Loucy (cell line): ENCODE measurements around the gene RET.

ENCODE experiments used
- H2AFZ ChIP-seq: fragments of 200-600 bp; sonication (generic); 2 replicates; pipeline ENCODE4 v1.6.0; 2016; ENCODE audit warnings: antibody characterized with exemption, mild to moderate bottlenecking, low read length, moderate library complexity
- H3F3A ChIP-seq: fragments of 200-600 bp; 2 replicates; pipeline ENCODE4 v1.6.0; 2016; ENCODE audit warnings: antibody characterized with exemption, low read depth, mild to moderate bottlenecking
- H3K27me3 ChIP-seq: fragments of 200-600 bp; sonication (generic); 2 replicates; pipeline ENCODE4 v1.6.1; 2014; ENCODE audit warnings: low read length, mild to moderate bottlenecking; ENCODE audit not compliant: insufficient read depth, poor library complexity, severe bottlenecking
- H3K36me3 ChIP-seq: fragments of 200-600 bp; sonication (generic); 2 replicates; pipeline ENCODE4 v1.6.1; 2016; ENCODE audit warnings: low read length; ENCODE audit not compliant: insufficient read depth
- H3K4me1 ChIP-seq: fragments of 200-600 bp; sonication (generic); 2 replicates; pipeline ENCODE4 v1.5.1; 2014; ENCODE audit warnings: low read length, mild to moderate bottlenecking; ENCODE audit not compliant: insufficient read depth, poor library complexity, severe bottlenecking
- H3K4me2 ChIP-seq: fragments of 200-600 bp; sonication (generic); 2 replicates; pipeline ENCODE4 v1.6.0; 2014; ENCODE audit warnings: antibody characterized with exemption, low read length, low read depth, mild to moderate bottlenecking; ENCODE audit not compliant: poor library complexity, severe bottlenecking
- H3K4me3 ChIP-seq: fragments of 200-600 bp; sonication (generic); 2 replicates; pipeline ENCODE4 v1.5.1; 2014; ENCODE audit warnings: low read length, mild to moderate bottlenecking, mixed read lengths; ENCODE audit not compliant: poor library complexity, severe bottlenecking
- H3K79me2 ChIP-seq: fragments of 200-600 bp; sonication (generic); 2 replicates; pipeline ENCODE4 v1.6.1; 2014; ENCODE audit warnings: low read length; ENCODE audit not compliant: insufficient read depth
- H3K9ac ChIP-seq: fragments of 200-600 bp; sonication (generic); 2 replicates; pipeline ENCODE4 v1.6.0; 2014; ENCODE audit warnings: mild to moderate bottlenecking, low read depth, low read length, moderate library complexity; ENCODE audit not compliant: poor library complexity, severe bottlenecking
- H3K9me2 ChIP-seq: fragments of 200-600 bp; sonication (generic); replicated peaks from 2 replicates; pipeline ENCODE4 v1.6.1; 2016; ENCODE audit warnings: low read depth, low read length, mixed read lengths
- H3K9me3 ChIP-seq: fragments of 200-600 bp; sonication (generic); 2 replicates; pipeline ENCODE4 v1.6.1; 2014; ENCODE audit warnings: mild to moderate bottlenecking, antibody characterized with exemption, low read length, low read depth; ENCODE audit not compliant: insufficient read depth
- H4K20me1 ChIP-seq: fragments of 200-600 bp; sonication (generic); 2 replicates; pipeline ENCODE4 v1.6.0; 2014; ENCODE audit warnings: antibody characterized with exemption, low read length, mild to moderate bottlenecking; ENCODE audit not compliant: insufficient read depth, poor library complexity, severe bottlenecking
- EZH2phosphoT487 ChIP-seq: fragments of 200-600 bp; IDR thresholded peaks from 2 replicates; pipeline ENCODE4 v1.6.1; 2018; ENCODE audit warnings: antibody characterized with exemption, mild to moderate bottlenecking, moderate library complexity, borderline replicate concordance
- TF ChIP-seq, protein P1 (sequence below): fragments of 200-600 bp; sonication (generic); conservative IDR thresholded peaks from 2 replicates; pipeline ENCODE4 v1.5.1; 2014; ENCODE audit warnings: mild to moderate bottlenecking, antibody characterized with exemption, low read length

The RET gene

DNA sequence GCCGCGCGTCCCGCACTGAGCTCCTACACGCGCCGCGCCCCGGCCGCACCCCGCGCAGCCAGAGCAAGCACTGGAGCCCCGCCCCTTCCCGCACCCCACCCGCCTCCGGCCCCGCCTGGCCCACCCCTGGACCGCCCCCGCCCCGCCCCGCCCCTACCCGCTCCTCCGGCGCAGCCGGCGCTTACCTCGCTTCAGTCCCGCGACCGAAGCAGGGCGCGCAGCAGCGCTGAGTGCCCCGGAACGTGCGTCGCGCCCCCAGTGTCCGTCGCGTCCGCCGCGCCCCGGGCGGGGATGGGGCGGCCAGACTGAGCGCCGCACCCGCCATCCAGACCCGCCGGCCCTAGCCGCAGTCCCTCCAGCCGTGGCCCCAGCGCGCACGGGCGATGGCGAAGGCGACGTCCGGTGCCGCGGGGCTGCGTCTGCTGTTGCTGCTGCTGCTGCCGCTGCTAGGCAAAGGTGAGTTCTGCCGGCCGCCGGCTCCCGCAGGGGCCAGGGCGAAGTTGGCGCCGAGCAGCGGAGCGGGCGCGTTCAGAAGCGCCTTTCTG is at the start of gene RET:
TSS of gene RET (plus strand) at position 194 of the 545 bp plus-strand sequence. CDS start at position 384, 190 bp downstream.
- Histone ChIP-seq H3K4me3 (no peak within 1 kb of the TSS), H3K9me2 (no peaks in the 10 kb centered on the region), H3K36me3 (no peaks in the 10 kb centered on the region), H4K20me1 (no peaks in the 10 kb centered on the region), H3F3A (no peaks in the 10 kb centered on the region), H3K4me2 (no peak within 1 kb of the TSS), H3K27me3 (no peaks in the 10 kb centered on the region), H2AFZ (no peak within 1 kb of the TSS), H3K79me2 (no peaks in the 10 kb centered on the region), H3K9me3 (no peaks in the 10 kb centered on the region), H3K4me1 (peaks cover 8% of the 10 kb centered on the region), H3K9ac (no peak within 1 kb of the TSS)
- TF ChIP-seq, protein P1, sequence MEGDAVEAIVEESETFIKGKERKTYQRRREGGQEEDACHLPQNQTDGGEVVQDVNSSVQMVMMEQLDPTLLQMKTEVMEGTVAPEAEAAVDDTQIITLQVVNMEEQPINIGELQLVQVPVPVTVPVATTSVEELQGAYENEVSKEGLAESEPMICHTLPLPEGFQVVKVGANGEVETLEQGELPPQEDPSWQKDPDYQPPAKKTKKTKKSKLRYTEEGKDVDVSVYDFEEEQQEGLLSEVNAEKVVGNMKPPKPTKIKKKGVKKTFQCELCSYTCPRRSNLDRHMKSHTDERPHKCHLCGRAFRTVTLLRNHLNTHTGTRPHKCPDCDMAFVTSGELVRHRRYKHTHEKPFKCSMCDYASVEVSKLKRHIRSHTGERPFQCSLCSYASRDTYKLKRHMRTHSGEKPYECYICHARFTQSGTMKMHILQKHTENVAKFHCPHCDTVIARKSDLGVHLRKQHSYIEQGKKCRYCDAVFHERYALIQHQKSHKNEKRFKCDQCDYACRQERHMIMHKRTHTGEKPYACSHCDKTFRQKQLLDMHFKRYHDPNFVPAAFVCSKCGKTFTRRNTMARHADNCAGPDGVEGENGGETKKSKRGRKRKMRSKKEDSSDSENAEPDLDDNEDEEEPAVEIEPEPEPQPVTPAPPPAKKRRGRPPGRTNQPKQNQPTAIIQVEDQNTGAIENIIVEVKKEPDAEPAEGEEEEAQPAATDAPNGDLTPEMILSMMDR: no peak
- no peak for TF ChIP-seq EZH2phosphoT487

DNA sequence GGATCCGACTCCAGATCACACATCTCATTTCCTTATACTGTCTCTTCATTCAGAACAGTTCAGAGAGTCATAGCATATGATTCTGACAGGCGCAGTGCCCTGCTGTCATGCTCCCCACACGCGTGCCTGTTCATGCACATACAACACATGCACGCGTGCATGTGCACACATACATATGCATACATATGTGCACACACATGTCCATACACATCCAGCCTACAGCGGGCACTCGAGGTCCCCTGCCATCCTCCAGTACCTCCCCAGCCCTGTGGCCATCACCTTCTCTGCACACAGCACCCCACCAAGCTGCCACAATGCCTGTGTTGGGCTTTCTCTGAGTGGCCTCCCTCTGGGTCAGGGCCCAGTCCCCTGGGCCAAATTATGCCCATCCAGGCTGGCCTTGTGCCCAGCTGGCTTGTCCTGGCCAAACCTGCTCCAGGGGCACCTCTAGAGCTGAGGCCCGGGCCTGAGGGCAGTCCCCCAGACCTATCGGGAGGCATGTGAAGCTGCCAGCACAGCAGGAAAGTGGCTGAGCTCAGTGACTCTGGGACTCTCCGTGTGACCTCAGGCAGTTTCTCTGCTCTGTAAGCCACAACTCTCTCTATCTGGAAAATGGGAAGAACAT is 49.4 kb upstream of the RET start:
- no peaks in the 10 kb centered on the region for H4K20me1 ChIP-seq
- no peak overlapping the region for H2AFZ ChIP-seq
- H3K79me2 ChIP-seq: no peaks in the 10 kb centered on the region
- TF ChIP-seq EZH2phosphoT487: no peak
- TF ChIP-seq, protein P1: no peak
- no peaks in the 10 kb centered on the region for H3K27me3 ChIP-seq
- H3F3A ChIP-seq: no peaks in the 10 kb centered on the region
- H3K4me3 ChIP-seq: no peak overlapping the region
- H3K9me2 ChIP-seq: no peaks in the 10 kb centered on the region
- H3K36me3 ChIP-seq: no peaks in the 10 kb centered on the region
- no peak overlapping the region for H3K9ac ChIP-seq
- no peaks in the 10 kb centered on the region for H3K4me1 ChIP-seq
- no peak overlapping the region for H3K4me2 ChIP-seq
- peaks cover 5% of the 10 kb centered on the region; the same call in 1 of the 2 replicates for H3K9me3 ChIP-seq

DNA sequence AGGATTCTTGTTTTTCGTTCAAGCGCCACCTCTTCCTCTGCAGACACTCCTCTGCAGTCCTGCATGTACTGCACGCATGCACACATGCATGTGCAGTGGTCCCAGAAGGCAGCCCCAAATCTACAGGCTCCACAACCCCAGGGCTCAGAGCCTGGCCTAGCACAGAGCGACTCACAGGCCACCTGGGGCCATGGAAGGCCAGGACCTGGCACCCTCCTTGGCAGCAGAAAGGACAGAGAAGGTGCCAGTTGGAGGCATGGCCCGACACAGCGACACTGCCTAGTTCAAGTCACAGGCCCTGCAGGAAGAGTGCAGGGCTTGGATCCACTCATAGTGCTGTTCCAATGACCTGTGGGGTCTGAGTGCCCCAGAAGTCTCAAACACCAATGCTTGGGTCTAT is 48.7 kb upstream of the RET start:
- no peaks in the 10 kb centered on the region for H4K20me1 ChIP-seq
- peaks cover 5% of the 10 kb centered on the region for H3K9me3 ChIP-seq
- no peak overlapping the region for H2AFZ ChIP-seq
- no peaks in the 10 kb centered on the region for H3K9me2 ChIP-seq
- TF ChIP-seq, protein P1: no peak
- TF ChIP-seq EZH2phosphoT487: no peak
- H3K9ac ChIP-seq: no peak overlapping the region
- H3F3A ChIP-seq: no peaks in the 10 kb centered on the region
- H3K79me2 ChIP-seq: no peaks in the 10 kb centered on the region
- H3K4me1 ChIP-seq: no peaks in the 10 kb centered on the region
- no peaks in the 10 kb centered on the region for H3K36me3 ChIP-seq
- H3K4me3 ChIP-seq: no peak overlapping the region
- H3K27me3 ChIP-seq: no peaks in the 10 kb centered on the region
- no peak overlapping the region for H3K4me2 ChIP-seq
